Stomach (tissue), 4 donors: ENCODE data around the gene OXT.

Experiments used
- POLR2A ChIP-seq, 4 donors: fragments of 450-650 bp; IDR thresholded peaks; one replicate each; pipeline ENCODE4 v1.6.1; 2016; ENCODE audit warnings: antibody characterized with exemption in 4 of 4, control low read depth in 2 of 4, mild to moderate bottlenecking in 1 of 4, moderate library complexity in 1 of 4
- POLR2AphosphoS5 ChIP-seq, 3 donors: sonication (generic); formaldehyde crosslinking; IDR thresholded peaks; one replicate each; pipeline ENCODE4 v1.6.1; 2016; ENCODE audit warnings: antibody characterized with exemption in 3 of 3
- TF ChIP-seq, protein P1 (sequence below), 7 experiments: fragments of 450-650 bp in 4 of 7; fragments of 200-600 bp in 3 of 7; sonication (generic) in 3 of 7; IDR thresholded peaks; one replicate each; pipeline ENCODE4 v1.5.1; 2016 to 2019; ENCODE audit warnings: antibody characterized with exemption in 7 of 7, control low read depth in 2 of 7, mild to moderate bottlenecking in 1 of 7

DNA sequence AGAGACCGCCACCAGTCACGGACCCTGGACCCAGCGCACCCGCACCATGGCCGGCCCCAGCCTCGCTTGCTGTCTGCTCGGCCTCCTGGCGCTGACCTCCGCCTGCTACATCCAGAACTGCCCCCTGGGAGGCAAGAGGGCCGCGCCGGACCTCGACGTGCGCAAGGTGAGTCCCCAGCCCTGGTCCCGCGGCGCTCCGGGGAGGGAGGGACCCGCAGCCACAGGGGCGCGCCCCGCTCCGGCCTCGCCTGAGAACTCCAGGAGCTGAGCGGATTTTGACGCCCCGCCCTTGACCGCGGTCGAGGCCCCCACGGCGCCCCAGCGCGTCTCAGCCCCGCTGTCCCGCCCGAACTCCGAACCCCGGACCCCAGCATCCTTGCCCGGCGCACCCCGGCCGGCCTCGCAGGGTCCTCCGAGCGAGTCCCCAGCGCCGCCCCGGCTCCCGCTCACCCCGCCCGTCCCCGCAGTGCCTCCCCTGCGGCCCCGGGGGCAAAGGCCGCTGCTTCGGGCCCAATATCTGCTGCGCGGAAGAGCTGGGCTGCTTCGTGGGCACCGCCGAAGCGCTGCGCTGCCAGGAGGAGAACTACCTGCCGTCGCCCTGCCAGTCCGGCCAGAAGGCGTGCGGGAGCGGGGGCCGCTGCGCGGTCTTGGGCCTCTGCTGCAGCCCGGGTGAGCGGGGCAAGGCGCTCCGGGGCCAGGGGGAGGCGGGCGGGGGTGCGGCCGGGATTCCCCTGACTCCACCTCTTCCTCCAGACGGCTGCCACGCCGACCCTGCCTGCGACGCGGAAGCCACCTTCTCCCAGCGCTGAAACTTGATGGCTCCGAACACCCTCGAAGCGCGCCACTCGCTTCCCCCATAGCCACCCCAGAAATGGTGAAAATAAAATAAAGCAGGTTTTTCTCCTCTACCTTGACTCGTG lies at the start of gene OXT:
- TF ChIP-seq POLR2A (IDR thresholded peaks at IDR 0.05) (no peak), POLR2AphosphoS5 (IDR thresholded peaks at IDR 0.05) (no peak)
- TF ChIP-seq, protein P1, sequence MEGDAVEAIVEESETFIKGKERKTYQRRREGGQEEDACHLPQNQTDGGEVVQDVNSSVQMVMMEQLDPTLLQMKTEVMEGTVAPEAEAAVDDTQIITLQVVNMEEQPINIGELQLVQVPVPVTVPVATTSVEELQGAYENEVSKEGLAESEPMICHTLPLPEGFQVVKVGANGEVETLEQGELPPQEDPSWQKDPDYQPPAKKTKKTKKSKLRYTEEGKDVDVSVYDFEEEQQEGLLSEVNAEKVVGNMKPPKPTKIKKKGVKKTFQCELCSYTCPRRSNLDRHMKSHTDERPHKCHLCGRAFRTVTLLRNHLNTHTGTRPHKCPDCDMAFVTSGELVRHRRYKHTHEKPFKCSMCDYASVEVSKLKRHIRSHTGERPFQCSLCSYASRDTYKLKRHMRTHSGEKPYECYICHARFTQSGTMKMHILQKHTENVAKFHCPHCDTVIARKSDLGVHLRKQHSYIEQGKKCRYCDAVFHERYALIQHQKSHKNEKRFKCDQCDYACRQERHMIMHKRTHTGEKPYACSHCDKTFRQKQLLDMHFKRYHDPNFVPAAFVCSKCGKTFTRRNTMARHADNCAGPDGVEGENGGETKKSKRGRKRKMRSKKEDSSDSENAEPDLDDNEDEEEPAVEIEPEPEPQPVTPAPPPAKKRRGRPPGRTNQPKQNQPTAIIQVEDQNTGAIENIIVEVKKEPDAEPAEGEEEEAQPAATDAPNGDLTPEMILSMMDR (IDR thresholded peaks at IDR 0.05): no peak
